Activated CD4-positive, alpha-beta T cell treated with anti-CD3 and anti-CD28 coated beads for 24 hours (primary cell): ENCODE results near the gene TUB.

ENCODE experiments used
- DNase-seq, 2 donors: peaks; one replicate each; pipeline ENCODE4 v3.0.0-alpha.2; 2020; ENCODE audit warnings: low read depth in 2 of 2

The TUB gene

DNA sequence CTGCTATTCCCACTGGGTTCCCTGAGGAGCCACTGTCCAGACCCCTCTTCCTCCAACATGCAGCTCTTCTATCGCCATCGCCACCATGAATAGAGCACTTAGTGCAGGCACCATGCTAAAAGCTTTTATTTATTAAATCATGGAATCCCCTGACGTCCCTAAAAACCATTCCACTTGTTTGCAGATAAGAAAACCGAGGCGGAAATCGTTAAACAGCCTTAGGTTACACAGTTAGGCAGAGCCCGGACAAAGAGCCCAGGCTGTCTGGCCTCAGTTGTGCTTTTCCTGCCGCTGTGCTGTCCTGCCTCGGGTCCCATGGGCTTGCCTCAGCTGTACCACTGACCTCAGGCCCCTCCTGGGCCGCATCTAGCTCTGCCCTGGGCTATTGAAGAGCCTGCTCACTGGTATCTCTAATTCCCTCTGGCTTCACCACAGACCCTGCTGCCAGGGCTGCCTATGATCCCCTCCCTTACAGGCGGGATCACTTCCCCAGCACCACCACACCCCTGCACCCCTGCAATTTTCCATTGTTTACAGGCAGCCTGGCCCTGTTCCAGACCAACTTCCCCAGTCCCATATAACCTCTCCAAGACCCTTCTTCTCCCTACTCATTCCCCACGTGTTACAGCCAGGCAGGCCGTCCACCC lies 13.0 kb upstream of the TUB start:
- DNase-seq: no peak

DNA sequence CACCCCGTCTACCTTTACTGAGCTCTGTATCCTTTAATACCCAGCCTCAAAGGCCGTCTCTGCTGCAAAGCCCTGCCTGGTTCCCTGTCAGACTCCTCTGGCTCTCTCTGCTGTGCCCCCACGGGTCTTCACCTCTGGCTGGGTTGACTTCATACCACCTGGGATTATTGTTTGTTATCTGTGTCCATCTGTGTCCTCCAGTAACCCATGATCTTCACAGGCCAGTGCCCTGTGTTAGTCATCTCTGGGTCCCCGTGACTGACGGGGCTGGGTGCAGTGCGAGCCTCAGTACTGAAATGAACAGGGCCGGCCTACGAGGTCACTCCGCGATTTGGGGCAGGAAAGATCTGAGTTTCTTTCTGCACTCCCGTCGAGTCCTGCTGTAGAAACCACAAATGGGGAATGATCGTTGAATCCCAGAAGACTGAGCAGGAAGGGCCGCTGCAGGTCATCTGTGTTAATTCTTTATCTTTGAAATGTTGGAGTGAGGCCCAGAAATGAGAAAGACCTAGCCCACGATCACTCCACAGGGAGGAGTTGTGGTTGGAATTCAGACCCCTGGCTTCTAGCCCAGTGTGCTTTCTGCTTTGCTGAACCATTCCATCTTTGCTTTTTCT lies 12.3 kb upstream of the TUB start:
- DNase-seq: no peak

DNA sequence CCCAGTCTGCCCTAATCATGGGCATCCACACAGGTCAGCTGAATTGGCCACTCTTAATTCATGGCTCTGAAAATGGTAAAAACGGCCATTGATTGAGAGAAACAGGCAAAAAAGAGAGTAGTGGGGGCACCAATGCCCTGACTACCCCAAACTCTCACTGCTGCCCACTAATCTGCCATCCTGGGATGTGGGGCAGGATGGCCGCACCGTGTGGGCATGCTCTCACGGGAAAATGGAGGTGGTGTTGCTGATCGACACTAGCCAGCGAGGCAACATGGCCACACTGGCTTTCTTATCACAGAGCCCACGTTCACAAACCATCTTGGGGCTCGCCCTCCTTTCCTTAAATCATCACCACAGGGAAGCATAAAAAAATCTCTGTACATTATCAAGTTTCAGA lies 11.2 kb upstream of the TUB start:
- DNase-seq: no peak

DNA sequence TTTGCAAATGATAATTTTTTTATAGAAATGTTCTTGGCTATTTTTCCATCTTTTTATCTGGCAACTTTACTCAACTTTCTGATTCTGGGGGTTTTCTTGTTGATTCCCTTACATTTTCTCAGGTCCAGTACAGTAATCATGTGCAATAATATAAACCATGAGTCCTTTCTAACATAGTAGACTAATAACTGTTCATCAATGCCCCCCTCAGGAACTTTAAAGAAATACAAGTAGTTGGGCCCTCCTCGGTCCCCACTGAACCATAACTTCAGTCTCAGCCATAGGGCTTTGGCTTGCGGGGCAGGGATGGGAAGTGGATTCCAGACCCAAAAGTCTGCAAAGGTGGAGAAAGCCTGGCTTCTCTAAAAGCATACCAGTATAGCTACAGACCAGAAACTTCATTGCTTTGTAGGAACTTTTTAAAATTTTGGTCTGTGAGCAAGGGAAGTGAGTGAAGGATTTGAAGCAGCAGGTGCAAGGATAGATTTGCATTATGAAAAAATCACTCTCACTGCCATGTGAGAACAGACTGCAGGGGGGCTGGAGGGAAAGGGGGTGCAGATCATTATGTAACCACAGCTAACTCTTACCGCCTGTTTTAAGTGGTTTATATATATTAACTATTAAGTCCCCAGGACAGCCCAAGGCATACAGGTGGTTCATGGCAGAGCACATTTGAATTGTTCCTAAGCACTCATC lies 10.4 kb upstream of the TUB start:
- no peak for DNase-seq

DNA sequence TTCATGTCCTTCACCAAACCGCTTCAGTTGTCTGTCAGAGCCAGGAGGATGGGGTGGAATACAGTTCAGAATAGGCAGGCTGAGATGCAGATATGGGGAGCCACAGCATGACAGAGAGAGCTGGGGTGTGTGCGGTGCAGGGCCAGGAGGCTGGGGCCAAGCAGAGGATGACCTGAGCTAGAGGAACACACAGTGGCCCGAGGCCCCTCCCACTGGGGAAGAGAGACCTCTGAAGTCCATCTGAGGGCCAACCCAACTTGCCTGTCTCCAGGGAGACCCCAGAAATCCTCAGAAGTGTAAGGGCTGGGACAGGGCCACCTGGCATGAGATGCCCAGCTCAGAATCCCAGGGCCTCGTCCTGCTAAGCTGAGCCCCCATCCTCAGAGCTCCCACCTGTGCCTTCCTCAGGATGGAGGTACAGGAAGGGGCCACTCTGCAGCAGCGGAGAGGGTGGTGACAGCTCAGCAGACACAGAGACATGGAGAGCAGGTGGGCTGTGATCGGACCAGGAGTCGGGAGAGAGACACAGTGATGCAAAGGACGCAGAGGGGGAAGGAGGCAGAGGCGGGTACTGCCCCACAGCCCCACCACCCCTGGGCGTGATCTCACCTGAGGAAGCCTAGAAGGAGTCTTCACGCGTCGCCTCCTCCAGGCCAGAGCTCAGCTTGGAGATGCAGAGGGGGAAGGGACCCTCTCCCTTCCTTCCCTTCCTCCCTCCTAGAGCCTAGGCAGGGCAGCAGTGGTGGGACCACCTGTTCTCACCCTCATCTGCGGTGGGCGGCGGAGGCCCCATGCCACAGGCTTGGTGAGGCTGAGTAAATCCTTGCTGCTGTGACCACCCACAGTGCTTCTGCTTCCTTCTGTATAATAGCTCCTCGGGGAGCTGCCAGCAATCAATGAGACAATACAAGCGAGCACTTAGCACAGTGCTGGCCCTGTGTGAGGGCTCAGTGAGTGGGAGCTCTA lies 9.1 kb upstream of the TUB start:
- no peak for DNase-seq

DNA sequence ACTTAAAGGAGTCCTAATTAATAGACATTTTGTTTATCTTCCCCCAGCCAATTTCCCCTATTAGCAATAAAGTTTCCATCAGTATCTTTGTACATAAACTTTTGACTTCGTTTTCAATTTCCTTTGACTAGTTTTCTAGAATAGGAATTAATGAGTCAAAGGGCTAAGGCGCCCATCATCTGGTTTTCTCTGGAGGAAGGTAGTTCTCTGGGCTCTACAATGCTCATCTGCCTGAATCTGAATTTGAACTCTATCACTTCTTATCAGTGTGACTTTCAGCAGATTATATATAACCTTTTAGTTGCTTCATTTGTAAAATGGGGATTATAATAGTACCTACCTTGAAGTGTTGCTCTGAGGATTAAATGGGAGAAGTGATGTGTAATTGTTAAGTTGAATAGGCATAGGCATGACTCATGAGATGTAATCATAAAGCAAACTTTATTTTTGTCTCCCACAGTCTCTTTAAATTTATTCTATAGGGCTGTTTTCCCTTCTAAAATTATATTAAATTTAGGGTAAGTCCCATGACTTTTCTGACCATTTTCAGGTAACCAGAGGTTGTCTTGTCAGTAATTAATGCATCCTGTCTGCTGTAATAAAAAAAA lies 5.8 kb upstream of the TUB start:
- DNase-seq: no peak

DNA sequence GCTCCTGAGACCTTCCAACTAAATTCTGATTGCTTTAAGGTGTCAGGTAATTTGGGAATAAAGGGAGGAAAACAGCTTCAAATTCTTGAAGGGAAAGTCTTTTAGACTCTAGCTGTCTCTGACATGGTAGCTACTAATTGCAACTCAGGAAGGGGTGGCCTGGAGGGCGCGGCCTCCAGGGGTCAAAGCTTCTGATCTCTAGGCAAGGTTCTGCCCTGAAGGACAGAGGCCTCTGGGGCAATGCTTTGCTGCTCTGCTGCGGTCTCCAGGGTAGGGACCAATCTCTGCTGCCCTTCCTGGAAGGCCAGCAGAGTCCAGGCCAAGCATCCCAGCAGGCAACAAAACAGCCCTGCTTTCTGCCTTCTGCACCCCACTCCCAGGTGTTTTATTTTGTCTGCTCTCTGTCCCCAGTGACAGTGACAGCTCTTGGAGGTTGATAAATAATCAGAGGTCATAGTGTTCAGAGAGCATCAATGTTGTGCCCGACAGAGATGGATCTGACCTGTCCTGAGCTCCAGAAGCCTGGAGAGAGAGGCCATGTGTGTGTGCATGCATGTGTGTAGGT lies 1.8 kb upstream of the TUB start:
- no peak for DNase-seq

DNA sequence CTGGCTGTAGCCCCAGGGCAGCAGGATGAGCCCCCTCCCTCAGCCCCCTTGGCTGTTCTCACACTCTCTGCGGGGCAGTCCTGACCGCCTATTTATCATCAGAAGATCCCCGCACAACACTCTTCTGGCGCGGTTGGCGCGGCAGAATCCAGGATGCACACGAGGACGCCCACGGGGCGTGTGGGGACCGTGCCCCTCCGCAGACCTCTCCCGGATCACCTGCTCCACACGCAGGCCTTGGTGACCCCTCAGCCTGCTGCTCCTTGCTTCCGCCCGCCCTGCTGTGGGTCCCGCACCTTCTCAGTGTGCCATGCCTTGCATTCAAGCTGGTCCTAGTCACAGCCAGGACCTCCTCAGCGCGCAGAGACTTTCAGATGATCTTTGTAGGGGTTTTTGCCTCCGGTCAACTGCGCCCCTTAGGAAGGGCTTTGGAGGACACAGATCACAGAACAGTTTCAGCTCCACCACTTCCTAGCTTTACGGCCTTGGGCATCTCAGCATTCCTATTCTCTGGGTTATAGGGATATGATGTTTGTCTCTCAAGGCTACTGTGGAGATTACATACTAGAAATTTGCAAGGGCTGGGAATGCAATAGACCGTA lies 841 bp upstream of the TUB start:
- no peak for DNase-seq

DNA sequence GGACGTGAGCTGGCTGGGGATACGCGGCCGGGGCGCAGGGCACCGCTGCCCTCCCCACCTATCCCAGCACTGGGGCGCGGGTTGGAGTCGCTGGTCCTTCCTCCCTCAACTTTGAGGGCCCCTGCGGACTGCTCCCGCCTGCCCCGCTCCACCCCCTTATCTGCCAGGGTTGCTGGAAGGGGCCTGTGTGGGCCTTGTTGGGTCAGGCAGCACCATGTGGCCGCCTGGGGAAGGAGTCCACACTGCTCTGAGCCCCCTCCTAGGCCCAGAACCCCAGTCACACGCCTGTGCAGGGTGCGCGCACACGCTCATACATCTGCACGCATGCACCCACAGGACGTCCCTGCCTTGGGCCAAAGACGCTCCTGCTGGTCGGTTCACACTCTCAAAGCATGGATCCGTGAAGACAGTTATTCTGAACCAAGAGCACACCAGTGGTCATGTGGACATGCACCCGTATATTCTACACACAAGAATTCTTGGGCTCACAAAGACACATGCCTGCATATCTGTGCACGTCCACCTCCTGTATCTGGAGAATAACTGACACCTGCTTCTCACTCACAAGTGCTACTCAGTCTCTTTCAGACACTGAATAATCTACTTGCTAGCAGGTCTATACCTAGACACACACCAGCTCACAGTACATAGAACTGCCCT lies 710 bp downstream of the TUB start:
- DNase-seq: no peak

DNA sequence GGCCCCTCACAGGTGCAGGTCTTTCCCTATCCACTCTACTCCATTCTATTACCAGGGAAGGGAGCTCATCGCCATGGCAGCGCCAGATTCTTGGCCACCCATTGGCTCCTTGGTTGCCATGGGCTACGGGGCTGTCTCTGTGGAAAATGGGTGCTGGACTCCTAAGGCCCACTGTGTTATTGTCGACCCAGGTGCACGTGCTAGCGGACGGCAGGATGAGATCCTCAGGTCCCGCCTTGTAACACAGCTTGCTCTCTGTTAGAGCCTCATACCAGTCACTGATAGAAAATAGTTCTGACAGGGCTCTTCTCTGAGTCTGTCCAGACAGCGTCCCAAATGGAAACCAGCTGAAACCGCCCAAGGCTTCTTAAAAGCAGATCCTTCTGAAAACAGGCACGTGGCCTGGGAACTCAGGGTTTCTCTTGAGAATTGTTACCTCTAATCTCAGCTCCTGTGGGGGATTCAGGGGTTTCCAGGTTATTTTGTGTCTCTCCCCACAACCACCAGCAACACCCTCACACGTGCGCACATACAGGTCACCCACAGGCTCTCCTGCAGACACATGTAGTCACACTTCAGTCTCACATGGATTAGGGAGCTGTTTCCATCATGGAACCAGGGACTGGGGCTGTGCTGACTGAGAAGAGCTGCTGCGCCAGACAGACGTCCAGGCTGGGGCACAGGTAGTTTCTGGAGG lies 1.5 kb downstream of the TUB start:
- no peak for DNase-seq

DNA sequence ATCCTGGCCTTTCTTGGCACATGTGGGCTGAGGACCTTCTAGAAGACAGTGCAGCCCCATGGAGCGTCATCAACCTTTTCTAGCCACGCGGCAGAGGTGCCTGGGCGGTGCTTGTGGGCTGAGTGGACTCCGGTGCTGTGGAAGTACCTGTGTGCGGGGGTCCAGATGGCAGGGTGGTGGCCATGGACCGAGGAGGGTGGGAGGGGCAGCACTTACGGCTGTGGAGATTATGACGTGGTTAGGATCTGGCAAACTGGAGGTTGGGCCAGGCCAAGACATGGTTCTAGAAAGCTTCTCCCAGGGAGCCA lies 2.0 kb downstream of the TUB start:
- DNase-seq: no peak

DNA sequence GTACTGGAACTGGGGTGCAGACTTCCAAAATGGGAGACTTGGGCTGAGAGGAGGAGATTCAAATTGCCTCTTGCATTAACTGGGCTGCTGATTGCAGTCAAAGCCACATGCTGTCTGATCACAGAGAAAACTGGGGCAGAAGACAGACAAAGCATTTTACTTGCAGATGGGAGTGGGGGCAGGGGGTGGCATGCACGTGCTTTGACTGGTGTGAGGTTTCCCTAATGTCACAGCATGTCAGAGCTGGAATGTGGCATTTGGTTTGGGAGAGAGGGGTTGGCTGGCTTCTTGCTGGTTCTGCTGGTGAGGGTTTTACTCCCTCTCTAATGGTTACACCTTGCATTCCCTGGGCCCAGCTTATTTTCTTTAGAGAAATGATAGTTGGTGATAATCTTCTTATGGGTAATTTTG lies 2.9 kb downstream of the TUB start:
- DNase-seq: no peak

DNA sequence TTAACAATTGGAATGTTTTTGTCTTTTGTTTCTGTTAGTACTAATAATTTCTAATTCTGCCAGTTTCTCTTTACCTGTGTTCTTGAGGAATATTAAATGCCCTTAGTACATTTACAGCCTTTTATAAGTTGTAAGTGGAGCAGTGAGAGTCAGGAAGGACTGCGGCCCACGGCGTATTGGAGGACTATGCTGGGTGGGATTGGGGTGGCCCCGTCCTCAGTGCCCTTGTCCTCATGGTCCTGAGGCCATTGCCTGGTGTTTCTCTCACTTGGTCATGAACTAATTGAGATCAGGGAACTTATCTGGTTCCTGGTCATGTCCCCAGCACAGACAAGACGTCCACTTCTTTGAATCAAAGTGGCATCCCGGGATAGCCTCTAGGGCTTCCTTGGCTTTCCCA lies 3.3 kb downstream of the TUB start:
- no peak for DNase-seq

DNA sequence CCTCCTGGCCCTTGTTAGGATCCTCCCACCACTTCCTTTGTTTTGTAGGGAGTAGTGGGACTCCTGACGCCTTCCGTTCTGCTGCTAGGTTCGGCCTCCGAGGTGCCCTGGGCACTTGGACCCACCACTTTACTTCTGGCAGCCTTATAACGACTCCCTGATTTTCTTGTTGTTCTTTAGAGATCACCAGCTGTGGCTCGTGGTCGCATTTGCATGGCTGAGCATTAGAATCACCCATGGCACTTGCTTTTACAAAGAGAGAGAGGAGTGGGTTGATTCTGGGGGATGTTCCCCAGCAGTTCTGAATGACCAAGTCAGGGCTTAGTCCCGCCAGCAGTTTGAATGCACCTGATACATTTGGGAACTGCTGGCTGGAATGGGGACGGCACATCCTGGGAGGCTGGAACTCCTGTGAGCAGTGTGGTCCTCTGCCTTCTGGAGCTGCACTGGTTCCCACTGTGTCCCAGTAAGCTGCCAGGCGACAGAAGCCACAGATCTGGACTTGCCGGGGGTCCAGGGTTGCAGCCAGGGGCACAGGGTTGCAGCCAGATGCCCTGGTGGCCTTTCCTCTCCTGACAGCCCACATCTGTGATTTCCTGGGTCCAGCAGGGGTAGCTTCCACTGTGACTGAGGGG lies 4.1 kb downstream of the TUB start:
- DNase-seq: no peak

DNA sequence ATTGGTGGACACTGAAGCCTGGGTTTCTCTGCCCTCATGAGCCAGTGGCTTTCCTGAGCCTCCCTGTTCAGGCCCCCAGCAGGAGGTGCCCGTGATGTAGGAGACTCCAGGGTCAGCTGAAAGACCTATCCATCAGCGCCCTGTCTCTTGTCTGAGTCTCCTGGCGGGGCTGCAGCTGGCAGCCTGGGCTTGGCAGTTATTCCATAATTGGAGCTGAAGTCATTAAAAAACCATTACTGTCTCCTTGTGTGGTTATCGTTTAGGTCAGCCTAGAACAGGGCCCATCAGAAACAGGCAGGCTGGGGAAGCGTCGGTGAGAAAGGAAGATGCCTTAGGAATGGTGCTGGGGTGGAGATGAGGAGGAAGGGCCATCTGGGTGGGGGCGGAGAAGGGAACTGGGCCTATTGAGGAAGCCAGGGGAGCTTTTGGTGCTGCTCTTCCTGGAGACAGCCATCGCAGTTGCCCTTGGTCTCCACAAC lies 5.0 kb downstream of the TUB start:
- DNase-seq: no peak

DNA sequence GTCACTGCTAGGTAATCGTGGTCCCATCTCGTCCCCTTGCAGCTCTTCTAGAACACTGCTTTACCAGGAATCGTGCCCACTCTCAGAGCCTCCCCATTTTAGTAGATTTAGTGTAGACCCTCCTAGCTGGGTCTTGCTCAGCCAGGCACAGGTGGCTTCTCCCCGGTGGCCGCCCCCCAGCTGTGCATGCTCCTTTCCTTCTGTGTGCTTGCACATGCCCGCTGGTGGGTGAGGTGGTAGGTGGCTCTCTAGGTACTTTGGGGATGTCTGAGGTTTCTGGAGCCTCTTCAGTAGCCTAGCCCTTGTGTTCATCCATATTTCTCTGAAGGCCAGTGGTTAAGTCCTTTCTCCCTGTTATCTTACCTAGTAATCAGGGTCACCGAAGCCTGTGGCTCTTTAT lies 5.6 kb downstream of the TUB start:
- DNase-seq: no peak

DNA sequence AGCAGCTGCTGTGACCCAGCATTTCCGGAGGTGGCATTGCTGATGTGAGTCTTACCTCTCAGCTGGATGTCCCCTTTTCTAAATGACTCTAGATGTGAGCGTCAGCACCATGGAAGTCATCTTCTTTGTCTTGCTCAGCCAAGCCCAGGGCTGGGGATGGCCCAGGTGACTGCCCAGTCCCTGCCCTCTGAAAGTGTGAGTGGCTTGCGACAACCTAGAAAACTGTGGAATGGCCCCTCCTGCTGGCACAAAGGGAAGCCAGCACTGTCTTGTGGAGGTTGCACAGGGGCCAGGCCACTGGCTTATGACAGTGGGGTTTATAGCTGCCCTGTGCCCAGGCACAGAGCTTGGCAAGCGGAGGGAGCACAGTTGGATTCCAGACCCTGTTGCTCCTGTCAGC lies 6.2 kb downstream of the TUB start:
- no peak for DNase-seq

DNA sequence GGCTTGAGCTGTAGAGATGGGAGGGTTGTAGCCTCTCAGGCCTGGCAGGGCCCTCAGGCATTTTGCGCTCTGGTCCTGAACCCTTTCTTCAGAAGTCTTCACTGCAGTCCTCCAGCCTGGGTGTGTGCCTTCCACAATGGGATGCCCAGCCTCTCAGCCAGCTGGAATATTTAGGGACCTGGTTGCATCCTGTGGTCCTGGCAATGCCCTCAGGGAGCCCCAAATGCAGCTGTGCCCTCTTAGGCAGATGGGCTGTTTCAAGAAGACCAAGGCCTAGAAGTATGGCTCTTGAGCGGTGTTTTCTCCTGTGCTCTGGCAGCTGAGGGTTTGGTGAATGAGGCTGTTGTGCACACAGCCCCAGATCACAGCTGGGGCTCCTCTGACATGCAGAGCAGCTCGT lies 6.7 kb downstream of the TUB start:
- DNase-seq: no peak

DNA sequence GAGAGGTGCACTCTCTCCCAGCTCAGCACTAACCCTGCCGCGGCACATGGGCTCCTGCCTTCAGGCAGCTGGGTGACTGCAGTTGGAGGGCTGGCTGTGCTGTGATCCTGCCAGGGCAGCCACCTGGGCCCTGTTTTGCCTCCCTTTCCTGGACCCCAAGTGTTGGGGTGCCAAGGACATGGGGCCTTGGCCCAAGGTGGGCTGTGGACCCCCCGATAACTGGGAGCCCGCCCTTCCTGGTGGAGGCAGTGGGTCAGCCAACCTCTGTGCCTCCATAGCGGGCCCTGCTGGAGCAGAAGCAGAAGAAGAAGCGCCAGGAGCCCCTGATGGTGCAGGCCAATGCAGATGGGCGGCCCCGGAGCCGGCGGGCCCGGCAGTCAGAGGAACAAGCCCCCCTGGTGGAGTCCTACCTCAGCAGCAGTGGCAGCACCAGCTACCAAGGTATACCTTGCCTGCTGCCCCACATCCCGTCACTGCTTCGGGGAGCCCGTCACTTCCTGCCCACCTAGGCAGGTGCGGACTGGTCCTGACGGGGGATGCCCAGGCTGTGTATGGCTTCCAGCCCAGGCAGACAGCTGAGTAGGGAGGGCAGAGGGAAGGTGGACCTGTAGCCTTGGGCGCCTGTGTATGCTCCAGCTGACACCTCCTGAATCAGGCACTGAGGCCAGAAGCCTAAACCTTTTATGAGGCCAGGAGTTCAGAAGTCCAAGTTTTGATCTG lies 8.9 kb downstream of the TUB start:
- no peak for DNase-seq
